ENCODE measurements around the gene SNRNP48.

Gene SNRNP48

GRCh38 chr6:7589949-7590917 is at the start of gene SNRNP48:
SNRNP48 (plus strand) TSS chr6:7590198; CDS start chr6:7590258, 60 bp downstream.
- no peaks in the 10 kb centered on the region for H3K27me3 ChIP-seq (ENCODE audit: low read depth)

GRCh38 chr6:7540595-7540994 is 49.4 kb upstream of the SNRNP48 start:
- peak; percentile 22 to 40 for DNase-seq (ENCODE audit: low spot score in 2 of 2)
- in situ Hi-C loops (cut with MboI; ENCODE audit: low sequenced_read_pairs), result no loop called here
- Histone ChIP-seq H3K4me1 (peaks cover 22% of the 10 kb centered on the region), H3K9me3 (no peaks in the 10 kb centered on the region), H3K4me3 (peak overlapping the region; percentile 78), H3K27me3 (ENCODE audit: low read depth) (no peaks in the 10 kb centered on the region), H3K36me3 (replicated peaks) (no peaks in the 10 kb centered on the region)

More at GRCh38 chr6:7589949-7590917, at the start of gene SNRNP48:
- peaks cover 16% of the 10 kb centered on the region for H3K4me1 ChIP-seq
- H3K4me3 ChIP-seq, result peak within 1 kb of the TSS; percentile 92
- H3K36me3 ChIP-seq (replicated peaks), result peaks cover 18% of the 10 kb centered on the region
- peak; percentile 91 to 96 for DNase-seq (ENCODE audit: low spot score in 2 of 2)
- H3K9me3 ChIP-seq, result no peaks in the 10 kb centered on the region
- in situ Hi-C loops (cut with MboI; ENCODE audit: low sequenced_read_pairs), result loop anchor here (10.0 kb wide), 1 partner anchor 185 kb away; no protein-coding TSS in a partner anchor

GRCh38 chr6:7541175-7542064 is 48.6 kb upstream of the SNRNP48 start, which contains the start of gene DSP:
DSP (plus strand) TSS chr6:7541671; CDS start chr6:7541916, 245 bp downstream.
- Histone ChIP-seq H3K4me1 (peaks cover 22% of the 10 kb centered on the region), H3K27me3 (ENCODE audit: low read depth) (no peaks in the 10 kb centered on the region), H3K4me3 (peak within 1 kb of the TSS; percentile 78), H3K36me3 (replicated peaks) (no peaks in the 10 kb centered on the region), H3K9me3 (no peaks in the 10 kb centered on the region)
- in situ Hi-C loops (cut with MboI; ENCODE audit: low sequenced_read_pairs), result no loop called here
- DNase-seq (ENCODE audit: low spot score in 2 of 2), result peak; percentile 41 to 80

- peak; percentile 15 to 65 for DNase-seq (ENCODE audit: low spot score in 2 of 2)
- no peaks in the 10 kb centered on the region for H3K9me3 ChIP-seq
- in situ Hi-C loops (cut with MboI; ENCODE audit: low sequenced_read_pairs), result no loop called here
- H3K27me3 ChIP-seq (ENCODE audit: low read depth), result no peaks in the 10 kb centered on the region
- H3K4me1 ChIP-seq, result peaks cover 22% of the 10 kb centered on the region
- no peaks in the 10 kb centered on the region for H3K36me3 ChIP-seq (replicated peaks)
- H3K4me3 ChIP-seq, result peak overlapping the region; percentile 78
These were observed 47.7 kb upstream of the SNRNP48 start for GRCh38 chr6:7542065-7542873.

GRCh38 chr6:7542874-7543624 is 46.9 kb upstream of the SNRNP48 start:
- H3K36me3 ChIP-seq (replicated peaks), result no peaks in the 10 kb centered on the region
- H3K27me3 ChIP-seq (ENCODE audit: low read depth), result no peaks in the 10 kb centered on the region
- DNase-seq (ENCODE audit: low spot score in 2 of 2), result peak; percentile 67 to 88
- H3K9me3 ChIP-seq, result no peaks in the 10 kb centered on the region
- H3K4me1 ChIP-seq, result peaks cover 22% of the 10 kb centered on the region
- in situ Hi-C loops (cut with MboI; ENCODE audit: low sequenced_read_pairs), result no loop called here
- peak overlapping the region; percentile 78 for H3K4me3 ChIP-seq

- no peaks in the 10 kb centered on the region for H3K27me3 ChIP-seq (ENCODE audit: low read depth)
- peaks cover 22% of the 10 kb centered on the region for H3K4me1 ChIP-seq
- no peaks in the 10 kb centered on the region for H3K36me3 ChIP-seq (replicated peaks)
- DNase-seq (ENCODE audit: low spot score in 2 of 2), result peak; percentile 10 to 24
- in situ Hi-C loops (cut with MboI; ENCODE audit: low sequenced_read_pairs), result no loop called here
- H3K9me3 ChIP-seq, result no peaks in the 10 kb centered on the region
- H3K4me3 ChIP-seq, result peak overlapping the region; percentile 78
These were observed 46.1 kb upstream of the SNRNP48 start for GRCh38 chr6:7543789-7544424.

GRCh38 chr6:7544597-7544996 is 45.4 kb upstream of the SNRNP48 start:
- no peaks in the 10 kb centered on the region for H3K36me3 ChIP-seq (replicated peaks)
- H3K4me1 ChIP-seq, result peaks cover 22% of the 10 kb centered on the region
- in situ Hi-C loops (cut with MboI; ENCODE audit: low sequenced_read_pairs), result no loop called here
- no peak overlapping the region for H3K4me3 ChIP-seq
- no peaks in the 10 kb centered on the region for H3K27me3 ChIP-seq (ENCODE audit: low read depth)
- no peaks in the 10 kb centered on the region for H3K9me3 ChIP-seq
- no peak for DNase-seq (ENCODE audit: low spot score in 2 of 2)

GRCh38 chr6:7545316-7546019 is 44.5 kb upstream of the SNRNP48 start:
- in situ Hi-C loops (cut with MboI; ENCODE audit: low sequenced_read_pairs), result no loop called here
- H3K4me1 ChIP-seq, result peaks cover 22% of the 10 kb centered on the region
- no peaks in the 10 kb centered on the region for H3K27me3 ChIP-seq (ENCODE audit: low read depth)

GRCh38 chr6:7546020-7546369 is 44.0 kb upstream of the SNRNP48 start:
- Histone ChIP-seq H3K36me3 (replicated peaks) (no peaks in the 10 kb centered on the region), H3K9me3 (no peaks in the 10 kb centered on the region), H3K27me3 (ENCODE audit: low read depth) (no peaks in the 10 kb centered on the region), H3K4me1 (peaks cover 17% of the 10 kb centered on the region), H3K4me3 (no peak overlapping the region)
- no peak for DNase-seq (ENCODE audit: low spot score in 2 of 2)
- in situ Hi-C loops (cut with MboI; ENCODE audit: low sequenced_read_pairs), result no loop called here

More at GRCh38 chr6:7545316-7546019, 44.5 kb upstream of the SNRNP48 start:
- DNase-seq (ENCODE audit: low spot score in 2 of 2), result no peak
- Histone ChIP-seq H3K36me3 (replicated peaks) (no peaks in the 10 kb centered on the region), H3K9me3 (no peaks in the 10 kb centered on the region), H3K4me3 (no peak overlapping the region)

- Histone ChIP-seq H3K9me3 (no peaks in the 10 kb centered on the region), H3K4me3 (no peak overlapping the region), H3K36me3 (replicated peaks) (no peaks in the 10 kb centered on the region), H3K27me3 (ENCODE audit: low read depth) (no peaks in the 10 kb centered on the region), H3K4me1 (peaks cover 17% of the 10 kb centered on the region)
- in situ Hi-C loops (cut with MboI; ENCODE audit: low sequenced_read_pairs), result no loop called here
- DNase-seq (ENCODE audit: low spot score in 2 of 2), result no peak
These were observed 43.6 kb upstream of the SNRNP48 start for GRCh38 chr6:7546383-7546782.

GRCh38 chr6:7546896-7547295 is 43.1 kb upstream of the SNRNP48 start:
- no peaks in the 10 kb centered on the region for H3K27me3 ChIP-seq (ENCODE audit: low read depth)

GRCh38 chr6:7547315-7547714 is 42.7 kb upstream of the SNRNP48 start:
- no peaks in the 10 kb centered on the region for H3K9me3 ChIP-seq
- in situ Hi-C loops (cut with MboI; ENCODE audit: low sequenced_read_pairs), result no loop called here
- H3K36me3 ChIP-seq (replicated peaks), result no peaks in the 10 kb centered on the region
- H3K4me3 ChIP-seq, result no peak overlapping the region
- H3K4me1 ChIP-seq, result peaks cover 17% of the 10 kb centered on the region
- no peaks in the 10 kb centered on the region for H3K27me3 ChIP-seq (ENCODE audit: low read depth)
- DNase-seq (ENCODE audit: low spot score in 2 of 2), result no peak

More at GRCh38 chr6:7546896-7547295, 43.1 kb upstream of the SNRNP48 start:
- no peaks in the 10 kb centered on the region for H3K36me3 ChIP-seq (replicated peaks)
- no peak overlapping the region for H3K4me3 ChIP-seq
- in situ Hi-C loops (cut with MboI; ENCODE audit: low sequenced_read_pairs), result no loop called here
- H3K9me3 ChIP-seq, result no peaks in the 10 kb centered on the region
- DNase-seq (ENCODE audit: low spot score in 2 of 2), result no peak
- peaks cover 17% of the 10 kb centered on the region for H3K4me1 ChIP-seq

Measured in HAP-1 (cell line).